Fibroblast of the aortic adventitia (primary cell): ENCODE measurements around the gene PHACTR1. TPM values are rescaled to one million over a fixed set of nuclear protein-coding genes. Genes with fewer than 3 reads are reported as not detected.

ENCODE experiments used
- DNase-seq: peaks from one replicate; pipeline ENCODE4 v3.0.0-alpha.2; 2010; ENCODE audit warnings: low read depth
- H3K4me3 ChIP-seq: 2 replicates; pipeline ENCODE4 v1.5.1; 2011; ENCODE audit warnings: low read depth, mild to moderate bottlenecking, control low read depth, low read length, moderate library complexity
- total RNA-seq: library from RNA; depleted of rRNA; stranded (reverse); fragments of >200 nt; gene quantifications from 2 replicates; pipeline ENCODE4 v1.2.3, GENCODE V29; 2012; ENCODE audit warnings: low replicate concordance
- TF ChIP-seq, protein P1 (sequence below): IDR thresholded peaks from 2 replicates; pipeline ENCODE4 v1.5.1; 2011; ENCODE audit warnings: mild to moderate bottlenecking, low read length, control low read depth, inconsistent platforms; ENCODE audit not compliant: insufficient read depth

PHACTR1 gene
- total RNA-seq, 1 donor: 0.99 TPM

DNA sequence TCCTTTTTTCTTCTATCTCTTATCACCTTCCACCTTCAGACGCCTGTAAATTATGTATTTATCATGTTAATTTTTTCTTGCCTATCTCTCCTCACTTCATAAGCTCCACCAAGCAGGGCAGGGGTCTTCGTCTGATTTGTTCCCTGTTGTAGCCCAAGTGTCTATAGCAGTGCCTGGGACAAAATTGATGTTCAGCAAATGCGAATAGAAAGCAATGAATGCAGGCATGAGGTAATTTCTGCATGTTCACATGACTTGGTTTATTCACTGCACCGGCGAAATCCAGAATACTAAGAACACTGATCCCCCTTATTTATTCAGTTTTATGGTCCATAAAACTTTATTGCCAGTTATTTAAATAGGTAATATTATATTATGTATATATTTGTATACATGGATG lies 449.7 kb downstream of the PHACTR1 start:
- TF ChIP-seq, protein P1, sequence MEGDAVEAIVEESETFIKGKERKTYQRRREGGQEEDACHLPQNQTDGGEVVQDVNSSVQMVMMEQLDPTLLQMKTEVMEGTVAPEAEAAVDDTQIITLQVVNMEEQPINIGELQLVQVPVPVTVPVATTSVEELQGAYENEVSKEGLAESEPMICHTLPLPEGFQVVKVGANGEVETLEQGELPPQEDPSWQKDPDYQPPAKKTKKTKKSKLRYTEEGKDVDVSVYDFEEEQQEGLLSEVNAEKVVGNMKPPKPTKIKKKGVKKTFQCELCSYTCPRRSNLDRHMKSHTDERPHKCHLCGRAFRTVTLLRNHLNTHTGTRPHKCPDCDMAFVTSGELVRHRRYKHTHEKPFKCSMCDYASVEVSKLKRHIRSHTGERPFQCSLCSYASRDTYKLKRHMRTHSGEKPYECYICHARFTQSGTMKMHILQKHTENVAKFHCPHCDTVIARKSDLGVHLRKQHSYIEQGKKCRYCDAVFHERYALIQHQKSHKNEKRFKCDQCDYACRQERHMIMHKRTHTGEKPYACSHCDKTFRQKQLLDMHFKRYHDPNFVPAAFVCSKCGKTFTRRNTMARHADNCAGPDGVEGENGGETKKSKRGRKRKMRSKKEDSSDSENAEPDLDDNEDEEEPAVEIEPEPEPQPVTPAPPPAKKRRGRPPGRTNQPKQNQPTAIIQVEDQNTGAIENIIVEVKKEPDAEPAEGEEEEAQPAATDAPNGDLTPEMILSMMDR: no peak
- DNase-seq: no peak
- H3K4me3 ChIP-seq: no peak overlapping the region

DNA sequence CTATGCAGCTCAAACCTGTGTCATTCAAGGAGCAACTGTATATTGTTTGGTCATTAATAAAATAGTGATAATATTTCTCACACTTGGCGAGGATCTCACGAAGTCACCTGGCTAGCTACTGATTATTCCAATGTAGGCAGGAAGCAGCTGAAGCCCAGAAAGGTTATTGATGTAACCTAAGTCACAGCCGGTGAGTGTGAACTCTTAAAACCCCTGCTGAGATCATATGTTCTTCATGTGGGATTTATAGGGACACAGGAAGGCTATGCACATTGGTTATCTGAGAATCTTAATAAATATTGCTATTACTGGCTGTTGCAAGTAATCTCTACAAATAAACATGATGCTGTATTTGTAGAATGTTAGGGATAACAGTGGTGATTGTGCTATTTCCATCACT lies 450.3 kb downstream of the PHACTR1 start:
- TF ChIP-seq, protein P1: no peak
- DNase-seq: no peak
- H3K4me3 ChIP-seq: no peak overlapping the region

DNA sequence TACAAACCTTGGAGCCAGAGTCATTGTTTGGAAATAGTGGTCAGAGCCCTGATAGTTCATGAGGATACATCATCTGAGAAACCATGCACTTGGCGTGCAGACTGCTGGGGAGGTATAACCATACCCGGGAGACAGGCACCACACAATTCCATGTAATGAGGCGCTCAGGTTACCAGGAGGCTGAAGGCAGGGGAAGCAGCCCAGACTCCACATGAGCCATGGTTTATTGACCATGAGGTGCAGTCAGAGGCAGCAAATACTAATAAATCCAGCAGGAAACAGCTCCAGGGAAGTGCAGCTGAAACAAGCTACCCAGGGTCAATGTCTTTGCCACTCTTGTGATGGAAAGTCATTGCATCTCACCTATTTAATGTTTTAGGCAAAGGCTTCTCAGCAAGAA lies 455.7 kb downstream of the PHACTR1 start:
- TF ChIP-seq, protein P1: no peak
- no peak for DNase-seq
- no peak overlapping the region for H3K4me3 ChIP-seq

DNA sequence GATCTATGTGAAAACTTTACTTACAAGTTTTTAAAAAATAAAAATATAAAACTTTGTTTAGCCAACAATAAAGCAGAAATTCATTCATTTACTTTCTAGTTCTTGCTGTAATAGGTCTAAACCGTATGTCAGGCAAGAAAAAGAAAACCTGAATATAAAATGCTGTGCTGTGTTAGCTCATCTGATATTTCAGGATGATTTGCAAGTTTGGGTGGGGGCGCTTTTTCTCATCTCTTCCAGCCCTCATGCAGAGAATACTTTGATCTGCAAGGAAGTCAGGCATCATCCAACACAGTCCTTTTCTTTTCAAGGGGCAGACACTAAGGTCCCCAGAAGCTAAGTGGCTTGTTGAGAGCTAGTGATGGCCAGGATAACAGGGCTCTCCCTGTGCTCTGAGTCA lies 458.5 kb downstream of the PHACTR1 start:
- TF ChIP-seq, protein P1: no peak
- DNase-seq: no peak
- no peak overlapping the region for H3K4me3 ChIP-seq

DNA sequence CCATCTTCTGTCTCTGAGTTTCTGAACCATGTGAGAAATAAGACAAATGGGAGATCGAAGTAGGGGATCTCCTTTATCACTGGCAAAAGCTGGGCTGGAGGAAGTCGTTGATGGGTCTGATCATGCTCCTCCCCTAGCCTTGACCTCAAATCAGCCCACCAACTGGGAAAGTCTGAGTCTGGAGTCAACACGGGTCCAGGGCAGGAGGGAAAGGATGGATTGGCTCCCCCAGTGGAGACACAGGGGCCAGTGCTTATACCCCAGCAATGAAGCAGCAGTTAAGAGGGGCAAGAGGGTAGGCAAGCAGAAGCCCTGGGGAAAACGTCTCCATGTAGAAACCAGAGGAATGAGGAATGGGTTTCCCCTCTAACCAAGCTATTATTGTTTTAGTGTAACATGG lies 459.2 kb downstream of the PHACTR1 start:
- DNase-seq: no peak
- H3K4me3 ChIP-seq: no peak overlapping the region
- TF ChIP-seq, protein P1: no peak

DNA sequence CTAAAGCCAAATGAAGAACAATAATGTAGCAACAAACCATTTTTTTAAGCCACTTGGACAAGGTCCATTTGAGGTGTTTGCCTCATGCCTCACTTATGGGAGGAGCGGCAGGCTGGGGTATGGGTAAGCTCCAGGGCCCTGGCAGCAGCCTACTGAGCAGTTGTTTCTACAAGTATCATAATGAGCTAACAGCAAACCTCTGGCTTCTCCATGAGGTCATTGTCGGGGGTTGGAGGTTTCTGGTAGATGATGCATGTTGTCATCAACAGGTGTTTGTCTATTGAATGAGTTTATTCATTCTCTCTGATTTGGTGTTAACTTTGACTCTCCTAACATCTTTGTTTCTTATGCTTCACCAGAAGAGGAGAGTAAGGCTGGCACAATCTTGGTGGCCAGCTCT lies 461.1 kb downstream of the PHACTR1 start:
- H3K4me3 ChIP-seq: no peak overlapping the region
- TF ChIP-seq, protein P1: no peak
- DNase-seq: no peak

DNA sequence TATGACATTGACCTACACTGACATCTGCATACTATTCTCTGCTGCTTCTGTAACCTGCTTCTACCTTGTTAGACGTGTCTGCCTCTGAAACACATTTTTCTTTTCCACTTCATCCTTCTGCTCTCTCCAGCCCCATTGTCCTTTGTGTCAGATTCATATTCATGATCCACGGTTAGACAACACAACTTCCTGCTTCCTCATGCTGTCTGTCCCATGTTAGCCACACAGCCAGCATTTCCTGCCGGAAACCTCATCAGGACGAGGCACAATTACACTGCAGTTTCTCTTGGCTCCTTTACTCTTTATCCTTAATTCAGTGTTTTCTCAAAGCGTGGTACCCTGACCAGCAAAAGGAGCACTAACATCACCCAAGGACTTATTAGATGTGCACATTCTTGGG lies 461.5 kb downstream of the PHACTR1 start:
- no peak overlapping the region for H3K4me3 ChIP-seq
- no peak for DNase-seq
- TF ChIP-seq, protein P1: no peak
